Endothelial cell of umbilical vein (primary cell): ENCODE results near the gene PHACTR2. TPM values are rescaled to one million over a fixed set of nuclear protein-coding genes. Genes with fewer than 3 reads are reported as not detected.

Source experiments
- BruUV-seq: library from RNA; stranded (reverse); fragments of 400-500 nt; replicated peaks from 2 replicates; lab custom pipeline; 2021; lab: Mats Ljungman, UMichigan
- CTCF ChIA-PET: fragments of 300-600, 350-600 bp; sonication (Branson Sonifier 250); formaldehyde crosslinking; loops from one replicate; lab custom pipeline; 2021; ENCODE audit warnings: antibody characterized with exemption, inconsistent platforms; lab: Charles Lee
- POLR2A ChIA-PET: fragments of 300-600, 350-600 bp; sonication (Branson Sonifier 250); formaldehyde crosslinking; loops from one replicate; lab custom pipeline; 2021; ENCODE audit warnings: antibody characterized with exemption, inconsistent platforms; lab: Charles Lee
- DNase-seq: peaks from one replicate; pipeline ENCODE4 v3.0.0-alpha.2; 2011; ENCODE audit warnings: low read depth, low spot score
- FAIRE-seq: peaks from 2 replicates; lab custom pipeline; 2011; peaks lifted over from hg19 to GRCh38; lab: Jason Lieb, UNC
- H2AFZ ChIP-seq: 2 replicates; pipeline ENCODE4 v1.6.0; 2012; ENCODE audit warnings: low read depth, low read length, control low read depth, inconsistent platforms
- H3K27ac ChIP-seq: 2 replicates; pipeline ENCODE4 v1.5.1; 2011; ENCODE audit warnings: low read depth, mild to moderate bottlenecking, control low read depth, low read length, moderate library complexity; ENCODE audit not compliant: insufficient read depth
- H3K27me3 ChIP-seq, 2 experiments: 2 replicates each; pipeline versions ENCODE4 v1.6.0 to v1.6.1; 2011; ENCODE audit warnings: low read length in 2 of 2, mixed read lengths in 1 of 2; ENCODE audit not compliant: control insufficient read depth in 2 of 2, insufficient read depth in 2 of 2
- H3K36me3 ChIP-seq, 2 experiments: 2 replicates in 1 of 2; 3 replicates in 1 of 2; pipeline ENCODE4 v1.5.1; 2011; ENCODE audit warnings: low read length in 2 of 2, mild to moderate bottlenecking in 1 of 2, moderate library complexity in 1 of 2; ENCODE audit not compliant: control insufficient read depth in 2 of 2, insufficient read depth in 2 of 2; ENCODE audit errors: extremely low read depth in 1 of 2
- H3K4me1 ChIP-seq: 3 replicates; pipeline ENCODE4 v1.5.1; 2011; ENCODE audit warnings: mild to moderate bottlenecking, low read length; ENCODE audit not compliant: control insufficient read depth, insufficient read depth; ENCODE audit errors: extremely low read depth
- H3K4me2 ChIP-seq: 2 replicates; pipeline ENCODE4 v1.6.1; 2011; ENCODE audit warnings: low read length, control low read depth, mixed read lengths; ENCODE audit not compliant: insufficient read depth
- H3K4me3 ChIP-seq, 3 experiments: fragments of 200-600 bp in 1 of 3; sonication (generic), shearing (Covaris generic) in 1 of 3; replicated peaks in 1 of 3; 2 replicates each; pipeline ENCODE4 v1.5.1; 2011 to 2016; ENCODE audit warnings: control low read depth in 3 of 3, low read length in 3 of 3, mild to moderate bottlenecking in 2 of 3, inconsistent platforms in 1 of 3, low read depth in 1 of 3, moderate library complexity in 1 of 3; ENCODE audit not compliant: insufficient read depth in 1 of 3
- H3K79me2 ChIP-seq: 2 replicates; pipeline ENCODE4 v1.6.0; 2012; ENCODE audit warnings: low read length, inconsistent platforms; ENCODE audit not compliant: control insufficient read depth, insufficient read depth
- H3K9ac ChIP-seq: replicated peaks from 2 replicates; pipeline ENCODE3; 2011; ENCODE audit warnings: low read length, control low read depth; ENCODE audit not compliant: insufficient read depth; ENCODE audit errors: extremely low read depth
- H3K9me1 ChIP-seq: replicated peaks from 3 replicates; pipeline ENCODE4 v1.6.0; 2011; ENCODE audit warnings: mild to moderate bottlenecking, low read length; ENCODE audit not compliant: control insufficient read depth, insufficient read depth; ENCODE audit errors: extremely low read depth
- H3K9me3 ChIP-seq: replicated peaks from 2 replicates; pipeline ENCODE4 v1.5.1; 2012; ENCODE audit warnings: low read length, inconsistent platforms; ENCODE audit not compliant: control insufficient read depth, insufficient read depth
- H4K20me1 ChIP-seq: replicated peaks from 2 replicates; pipeline ENCODE3; 2011; ENCODE audit warnings: mild to moderate bottlenecking, low read length; ENCODE audit not compliant: control insufficient read depth, insufficient read depth; ENCODE audit errors: extremely low read depth
- CTCF ChIP-seq, 2 donors: IDR thresholded peaks; 1 replicate in 1 of 2; 2 replicates in 1 of 2; pipeline ENCODE4 v1.5.1; 2011; ENCODE audit warnings: low read length in 2 of 2, mild to moderate bottlenecking in 2 of 2, moderate library complexity in 2 of 2, control low read depth in 1 of 2, inconsistent platforms in 1 of 2, low read depth in 1 of 2; ENCODE audit not compliant: insufficient read depth in 1 of 2; ENCODE audit errors: extremely low read depth in 1 of 2
- EZH2 ChIP-seq: IDR thresholded peaks from 2 replicates; pipeline ENCODE4 v1.6.1; 2012; ENCODE audit warnings: borderline replicate concordance, low read depth, mild to moderate bottlenecking, moderate library complexity, low read length, inconsistent platforms; ENCODE audit not compliant: severe bottlenecking
- FOS ChIP-seq: IDR thresholded peaks from 2 replicates; pipeline ENCODE4 v1.6.1; 2011; ENCODE audit warnings: mild to moderate bottlenecking, low read length, moderate library complexity, borderline replicate concordance; ENCODE audit not compliant: insufficient read depth
- GATA2 ChIP-seq: IDR thresholded peaks from 2 replicates; pipeline ENCODE4 v1.7.0; 2011; ENCODE audit warnings: low read depth, mild to moderate bottlenecking, moderate library complexity, mixed read lengths, low read length; ENCODE audit not compliant: insufficient read length, insufficient read depth
- JUN ChIP-seq: IDR thresholded peaks from 2 replicates; pipeline ENCODE4 v1.6.1; 2011; ENCODE audit warnings: borderline replicate concordance, low read depth; ENCODE audit not compliant: insufficient read length, insufficient read depth
- MAX ChIP-seq: IDR thresholded peaks from 2 replicates; pipeline ENCODE4 v1.6.1; 2011; ENCODE audit not compliant: insufficient read depth, insufficient read length
- MYC ChIP-seq: IDR thresholded peaks from one replicate; pipeline ENCODE4 v1.6.1; 2011; ENCODE audit warnings: mild to moderate bottlenecking, low read depth, low read length
- POLR2A ChIP-seq: IDR thresholded peaks from 2 replicates; pipeline ENCODE4 v1.6.1; 2012; ENCODE audit warnings: low read depth, mild to moderate bottlenecking, control low read depth, low read length
- POLR2AphosphoS5 ChIP-seq: IDR thresholded peaks from 2 replicates; pipeline ENCODE4 v1.6.1; 2012; ENCODE audit warnings: low read depth, mild to moderate bottlenecking, control low read depth, low read length, moderate library complexity; ENCODE audit not compliant: insufficient read depth
- dilution Hi-C: fragments of 300-500 bp; cut with MboI; formaldehyde crosslinking; loops from one replicate; pipeline ENCODE4 v1.15.0; 2019; ENCODE audit warnings: low sequenced_read_pairs; ENCODE audit not compliant: extremely low pct_ligation_motif_present
- intact Hi-C: fragments of 100-400 bp; cut with micrococcal nuclease; formaldehyde crosslinking; loops from one replicate; pipeline ENCODE4 v1.10.0; 2022
- polyA plus RNA-seq, 4 experiments: library from polyadenylated mRNA; depleted of rRNA in 3 of 4; stranded (reverse) in 3 of 4; unstranded in 1 of 4; fragments of >200 nt; gene quantifications; 2 replicates each; pipeline versions ENCODE4 v1.2.1 to v1.2.3, GENCODE V29; 2011 to 2012; ENCODE audit warnings: missing spikeins in 1 of 4
- total RNA-seq: library from RNA; stranded (reverse); gene quantifications from 2 replicates; pipeline ENCODE4 v1.2.3, GENCODE V29; 2021

Gene PHACTR2
- total and polyA plus RNA-seq, 2 donors (not counting 3 experiments of a cell fraction or from before 2014, with no cell fraction given) = 16.3 to 178 TPM

- DNase-seq (peak; percentile 36), FAIRE-seq (peak; percentile 90)
- Histone ChIP-seq H3K9me1 (no peaks in the 10 kb centered on the region), H2AFZ (no peak overlapping the region), H3K9ac (no peak overlapping the region), H3K27me3 (no peaks in the 10 kb centered on the region), H3K4me3 (no peak overlapping the region), H3K4me1 (peaks cover 33% of the 10 kb centered on the region), H4K20me1 (no peaks in the 10 kb centered on the region), H3K36me3 (peaks cover 4 to 8% of the 10 kb centered on the region in 2 experiments), H3K79me2 (peaks cover 2% of the 10 kb centered on the region), H3K4me2 (peak overlapping the region; percentile 27), H3K9me3 (no peaks in the 10 kb centered on the region), H3K27ac (peak overlapping the region; percentile 32)
- dilution Hi-C loops = no loop called here
- intact Hi-C loops = loop anchor here (1.0 to 5.0 kb wide), 3 partner anchors 63 to 182 kb away; no protein-coding TSS in a partner anchor
- BruUV-seq = no TSS peak
- ChIA-PET POLR2A (interaction anchor here (0.7 kb wide), 1 partner anchor 62 kb away, joined by 5 read pairs; no protein-coding TSS in a partner anchor), CTCF (interaction anchor here (0.9 to 1.7 kb wide), 9 partner anchors 9 to 254 kb away, joined by 3 to 7 read pairs (median 3); partner anchors contain the start of gene LTV1)
- TF ChIP-seq JUN (peak; percentile 54), CTCF (IDR thresholded peaks at IDR 0.05; ENCODE audit: extremely low read depth in 1 of 2, insufficient read depth in 1 of 2, low read depth in 1 of 2, low read length in 2 of 2) (no peak), FOS (peak; percentile 58)
Observed at GRCh38 chr6:143759666-143760065, 81.9 kb downstream of the PHACTR2 start.

DNA sequence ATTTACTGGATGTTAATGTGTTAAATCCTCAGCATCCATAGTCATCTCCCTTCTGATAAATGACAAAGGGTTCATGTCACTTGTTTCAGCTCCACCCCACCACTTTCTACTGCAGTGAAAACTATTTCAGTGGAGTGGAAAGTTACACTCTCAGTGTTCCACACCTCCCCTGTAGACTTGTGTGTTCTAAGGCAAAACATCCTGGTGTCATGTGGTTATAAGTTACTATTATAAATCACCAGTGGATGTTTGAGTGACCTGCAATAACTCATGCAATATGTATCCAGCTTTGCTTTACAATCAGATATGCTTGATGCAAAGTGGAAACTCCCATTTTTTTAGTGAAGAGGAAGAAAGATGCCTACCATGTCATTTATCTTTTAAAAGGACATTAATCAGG is 83.3 kb downstream of the PHACTR2 start:
- ChIA-PET POLR2A (no interaction called here), CTCF (no interaction called here)
- H3K9ac ChIP-seq = no peak overlapping the region
- no peaks in the 10 kb centered on the region for H3K79me2 ChIP-seq
- peaks cover 19% of the 10 kb centered on the region for H3K4me1 ChIP-seq
- no peaks in the 10 kb centered on the region for H4K20me1 ChIP-seq
- no peaks in the 10 kb centered on the region for H3K27me3 ChIP-seq
- no peak overlapping the region for H2AFZ ChIP-seq
- no TSS peak for BruUV-seq
- TF ChIP-seq MAX (no peak), EZH2 (no peak), JUN (no peak), FOS (no peak), CTCF (IDR thresholded peaks at IDR 0.05; ENCODE audit: extremely low read depth in 1 of 2, insufficient read depth in 1 of 2, low read depth in 1 of 2, low read length in 2 of 2) (no peak), POLR2AphosphoS5 (no peak), MYC (no peak), POLR2A (no peak), GATA2 (no peak)
- H3K4me3 ChIP-seq = no peak overlapping the region
- dilution Hi-C loops = no loop called here
- intact Hi-C loops = no loop called here
- no peak overlapping the region for H3K27ac ChIP-seq
- no peaks in the 10 kb centered on the region for H3K9me3 ChIP-seq
- peaks cover 7 to 14% of the 10 kb centered on the region in 2 experiments for H3K36me3 ChIP-seq
- H3K4me2 ChIP-seq = no peak overlapping the region
- FAIRE-seq = no peak
- H3K9me1 ChIP-seq = no peaks in the 10 kb centered on the region
- no peak for DNase-seq
